ENCODE data around the gene EPB41L5.
A peak's percentile ranks its signal among the peaks of the same experiment; 100 is the strongest.
"Not testable (repeated sequence)": the region's sequence is repeated elsewhere in the genome, so short reads cannot be mapped to it uniquely, and the experiment has no call there.

EPB41L5 gene

DNA sequence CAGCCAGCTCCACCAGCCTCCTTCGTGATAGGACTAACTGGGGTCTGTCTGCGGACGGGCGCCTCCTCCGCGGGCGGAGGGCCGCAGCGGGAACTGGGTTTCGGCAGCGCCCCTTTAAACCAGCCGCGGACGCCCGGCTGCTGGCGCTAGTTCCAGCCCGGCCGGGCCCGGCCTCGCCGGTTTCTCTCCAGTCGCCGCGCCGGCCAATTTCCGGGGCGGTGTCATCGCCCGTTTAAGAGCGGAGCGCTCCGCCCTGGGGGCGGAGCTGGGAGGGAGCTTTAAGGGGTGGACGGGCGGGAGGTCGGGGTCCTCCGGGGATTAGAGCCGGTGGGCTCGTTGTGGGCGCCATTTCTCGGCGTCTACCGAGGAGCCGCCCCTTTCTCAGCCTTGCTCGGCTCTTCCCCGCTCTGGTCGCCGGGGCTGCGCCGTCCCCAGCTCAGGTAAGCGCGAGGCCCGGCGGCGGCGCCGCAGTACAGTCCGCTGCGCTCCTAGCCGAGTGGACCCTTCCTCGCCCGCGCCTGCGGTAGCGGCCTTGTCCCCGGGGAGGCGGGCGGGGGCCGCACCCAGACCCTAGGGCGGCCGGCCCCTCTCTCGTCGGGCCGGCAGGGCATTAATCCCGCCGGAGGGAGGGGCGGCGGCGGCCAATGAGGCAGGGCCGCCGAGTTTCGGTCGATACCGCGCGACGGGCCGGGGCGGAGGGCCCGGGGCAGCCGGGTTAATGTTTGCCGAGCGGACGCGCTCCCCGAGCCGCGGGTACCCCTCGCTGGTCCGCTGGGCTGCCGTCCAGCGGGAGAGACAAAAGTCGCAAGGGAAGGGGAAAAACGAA is at the start of gene EPB41L5:
EPB41L5 (plus strand) TSS at position 307 of the 826 bp plus-strand sequence. CDS start 6,008 bp downstream, outside the sequence.
- DNase-seq: peak; percentile 87

DNA sequence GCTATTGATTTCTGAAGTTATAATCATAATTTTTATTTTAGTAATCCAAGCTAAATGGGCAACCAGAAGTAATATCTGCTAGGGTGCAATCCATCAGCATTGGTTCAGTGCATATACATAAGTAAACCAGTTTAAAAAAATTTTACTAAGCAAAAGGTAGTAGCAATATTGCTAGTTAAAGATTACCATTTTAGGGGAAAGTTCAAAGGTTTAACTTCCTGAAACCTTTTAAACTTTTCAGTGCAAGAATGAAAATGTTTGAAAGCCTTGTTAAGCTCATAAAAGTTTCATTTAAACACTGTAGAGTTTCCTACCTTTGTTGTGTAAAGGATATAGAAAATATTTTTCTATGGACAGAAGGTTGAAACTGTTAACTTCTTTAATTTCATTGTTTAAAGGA is 31.0 kb upstream of the EPB41L5 start:
- DNase-seq: no peak

GRCh38 chr2:119982506-119982905 is 30.4 kb upstream of the EPB41L5 start:
- no peak for DNase-seq

- no peak for DNase-seq
These were observed 29.8 kb upstream of the EPB41L5 start for GRCh38 chr2:119983108-119983507.

- no peak for DNase-seq
These were observed 16.7 kb upstream of the EPB41L5 start for GRCh38 chr2:119996148-119996547.

DNA sequence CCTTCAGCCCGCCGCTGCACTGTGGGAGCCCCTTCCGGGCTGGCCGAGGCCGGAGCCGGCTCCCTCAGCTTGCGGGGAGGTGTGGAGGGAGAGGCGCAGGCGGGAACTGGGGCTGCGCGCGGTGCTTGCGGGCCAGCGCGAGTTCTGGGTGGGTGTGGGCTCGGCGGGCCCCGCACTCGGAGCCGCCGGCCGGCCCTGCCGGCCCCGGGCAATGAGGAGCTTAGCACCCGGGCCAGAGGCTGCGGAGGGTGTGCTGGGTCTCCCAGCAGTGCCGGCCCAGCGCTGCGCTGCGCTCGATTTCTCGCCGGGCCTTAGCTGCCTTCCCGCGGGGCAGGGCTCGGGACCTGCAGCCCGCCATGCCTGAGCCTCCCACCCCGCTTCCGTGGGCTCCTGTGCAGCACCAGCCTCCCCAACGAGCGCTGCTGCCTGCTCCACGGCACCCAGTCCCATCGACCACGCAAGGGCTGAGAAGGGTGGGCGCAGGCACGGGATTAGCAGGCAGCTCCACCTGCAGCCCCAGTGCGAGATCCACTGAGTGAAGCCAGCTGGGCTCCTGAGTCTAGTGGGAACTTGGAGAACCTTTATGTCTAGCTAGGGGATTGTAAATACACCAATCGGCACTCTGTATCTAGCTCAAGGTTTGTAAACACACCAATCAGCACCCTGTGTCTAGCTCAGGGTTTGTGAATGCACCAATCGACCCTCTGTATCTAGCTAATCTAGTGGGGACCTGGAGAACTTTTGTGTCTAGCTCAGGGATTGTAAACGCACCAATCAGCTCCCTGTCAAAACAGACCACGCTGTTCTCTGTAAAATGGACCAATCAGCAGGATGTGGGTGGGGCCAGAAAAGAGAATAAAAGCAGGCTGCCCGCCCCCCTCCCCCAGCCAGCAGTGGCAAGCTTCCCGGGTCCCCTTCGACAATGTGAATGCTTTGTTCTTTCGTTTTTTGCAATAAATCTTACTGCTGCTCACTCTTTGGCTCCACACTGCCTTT is 15.7 kb upstream of the EPB41L5 start:
- not testable (repeated sequence) for DNase-seq

DNA sequence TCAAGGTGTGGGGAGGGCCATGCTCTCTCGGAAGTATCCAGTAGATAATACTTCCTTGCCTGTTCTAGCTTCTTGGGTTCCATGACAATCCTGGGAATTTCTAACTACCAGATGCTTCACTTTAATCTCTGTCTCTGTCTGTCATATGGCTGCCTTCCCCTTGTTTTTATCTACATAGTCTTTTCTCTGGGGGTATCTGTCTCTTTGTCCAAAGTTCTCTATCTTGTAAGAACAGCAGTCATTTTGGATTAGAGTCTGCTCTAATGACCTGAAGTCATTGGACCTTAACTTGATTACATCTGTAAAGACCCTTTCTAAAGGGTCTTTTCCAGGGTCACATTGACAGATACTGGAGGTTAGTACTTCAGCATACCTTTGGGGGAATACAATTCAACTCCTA is 11.4 kb upstream of the EPB41L5 start:
- no peak for DNase-seq

DNA sequence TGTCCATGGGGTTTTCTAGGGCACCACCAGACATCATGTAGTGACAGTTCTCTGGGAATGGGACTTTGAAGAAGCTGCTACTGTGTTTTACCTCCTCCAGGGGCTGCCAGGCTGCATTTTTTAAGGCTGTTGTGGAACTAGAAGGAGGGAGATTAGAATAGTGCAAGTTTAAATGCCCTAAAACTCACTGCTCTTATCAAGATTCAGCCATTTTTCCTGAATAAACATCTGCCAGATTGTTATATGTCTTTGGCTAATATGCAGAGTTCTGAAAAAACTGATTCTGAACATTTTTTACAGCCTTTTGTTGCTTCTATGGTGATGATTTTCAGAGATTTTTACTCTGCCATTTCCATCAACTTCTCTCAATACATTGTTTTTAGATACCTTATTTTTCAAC is 8.6 kb upstream of the EPB41L5 start:
- DNase-seq: no peak

GRCh38 chr2:120005834-120006521 is 6.9 kb upstream of the EPB41L5 start:
- DNase-seq: no peak

- no peak for DNase-seq
These were observed 5.0 kb upstream of the EPB41L5 start for GRCh38 chr2:120007851-120008250.

- DNase-seq: no peak
These were observed 514 bp upstream of the EPB41L5 start for GRCh38 chr2:120012363-120012762.

GRCh38 chr2:120013597-120014223 is 833 bp downstream of the EPB41L5 start:
- DNase-seq: peak; percentile 33

- DNase-seq: no peak
These were observed 1.5 kb downstream of the EPB41L5 start for GRCh38 chr2:120014226-120014980.

DNA sequence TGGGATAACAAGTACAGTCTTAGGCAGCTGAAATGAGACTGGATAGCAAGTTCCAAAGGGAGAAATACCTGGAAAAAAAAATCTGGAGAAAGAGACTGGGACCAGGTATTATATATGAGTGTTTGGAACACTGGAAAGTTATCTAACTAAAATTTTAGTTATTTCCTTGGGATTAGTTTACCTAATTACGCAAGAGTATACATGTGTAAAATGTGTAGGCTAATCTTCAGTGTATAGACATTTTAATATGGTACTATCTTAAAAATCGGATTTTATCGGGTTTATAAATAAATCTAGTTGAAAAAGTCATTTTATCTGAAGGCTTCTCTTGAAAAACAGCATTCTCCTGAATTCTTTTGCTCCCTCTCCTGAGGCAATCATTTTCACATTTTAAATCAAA is 3.9 kb downstream of the EPB41L5 start:
- no peak for DNase-seq

GRCh38 chr2:120017201-120017600 is 4.3 kb downstream of the EPB41L5 start:
- no peak for DNase-seq

DNA sequence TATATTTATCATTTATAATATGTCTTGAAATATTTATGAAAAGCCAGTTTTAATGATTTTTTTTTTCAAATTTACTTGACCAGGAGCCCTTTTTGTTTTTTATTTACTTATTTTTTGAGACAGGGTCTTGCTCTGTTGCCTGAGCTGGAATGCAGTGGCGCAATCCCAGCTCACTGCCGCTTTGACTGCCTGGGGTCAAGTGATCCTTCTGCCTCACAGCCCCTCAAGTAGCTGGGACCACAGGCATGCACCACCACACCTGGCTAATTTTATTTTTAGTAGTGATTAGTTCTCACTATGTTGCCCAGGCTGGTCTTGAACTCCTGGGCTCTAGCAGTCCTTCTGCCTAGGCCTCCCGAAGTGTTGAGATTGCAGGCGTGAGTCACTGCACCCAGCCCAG is 5.7 kb downstream of the EPB41L5 start:
- no peak for DNase-seq

- no peak for DNase-seq
These were observed 7.7 kb downstream of the EPB41L5 start for GRCh38 chr2:120020554-120020953.

DNA sequence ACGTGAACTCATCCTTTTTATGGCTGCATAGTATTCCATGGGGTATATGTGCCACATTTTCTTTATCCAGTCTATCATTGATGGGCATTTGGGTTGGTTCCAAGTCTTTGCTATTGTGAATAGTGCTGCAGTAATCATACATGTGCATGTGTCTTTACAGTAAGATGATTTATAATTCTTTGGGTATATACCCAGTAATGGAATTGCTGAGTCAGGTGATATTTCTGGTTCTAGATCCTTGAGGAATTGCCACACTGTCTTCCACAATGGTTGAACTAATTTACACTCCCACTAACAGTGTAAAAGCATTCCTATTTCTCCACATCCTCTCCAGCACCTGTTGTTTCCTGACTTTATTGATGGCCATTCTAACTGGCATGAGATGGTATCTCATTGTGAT is 9.6 kb downstream of the EPB41L5 start:
- not testable (repeated sequence) for DNase-seq

DNA sequence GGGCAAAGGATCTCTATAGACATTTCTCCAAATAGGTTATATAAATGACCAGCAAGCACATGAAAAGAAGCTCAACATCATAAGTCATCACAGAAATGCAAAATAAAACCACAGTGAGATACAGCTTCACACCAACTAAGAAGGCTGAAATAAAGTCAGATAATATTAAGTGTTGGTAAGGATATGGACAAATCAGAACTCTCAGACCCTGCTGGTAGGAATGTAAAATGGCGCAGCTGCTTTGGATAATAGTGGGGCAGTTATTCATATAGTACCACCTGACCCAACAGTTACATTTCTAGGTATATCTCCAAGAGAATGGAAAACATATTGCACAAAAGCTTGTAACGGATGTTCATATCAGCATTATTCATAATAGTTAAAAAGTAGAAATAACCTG is 14.0 kb downstream of the EPB41L5 start:
- DNase-seq: no peak

GRCh38 chr2:120028795-120029194 is 15.9 kb downstream of the EPB41L5 start:
- DNase-seq: no peak

Data from stimulated activated CD8-positive, alpha-beta memory T cell treated with anti-CD3 and anti-CD28 coated beads, Interleukin-4, amount 100 ng/mL, for 48 hours (primary cell).